Measurements from ENCODE around the gene YLPM1. TPM values are rescaled to one million over a fixed set of nuclear protein-coding genes. Genes with fewer than 3 reads are reported as not detected.

YLPM1 gene
- total and polyA plus RNA-seq, 2 donors (not counting 3 experiments of a cell fraction or from before 2014, with no cell fraction given), result 14.9 to 85.7 TPM

DNA sequence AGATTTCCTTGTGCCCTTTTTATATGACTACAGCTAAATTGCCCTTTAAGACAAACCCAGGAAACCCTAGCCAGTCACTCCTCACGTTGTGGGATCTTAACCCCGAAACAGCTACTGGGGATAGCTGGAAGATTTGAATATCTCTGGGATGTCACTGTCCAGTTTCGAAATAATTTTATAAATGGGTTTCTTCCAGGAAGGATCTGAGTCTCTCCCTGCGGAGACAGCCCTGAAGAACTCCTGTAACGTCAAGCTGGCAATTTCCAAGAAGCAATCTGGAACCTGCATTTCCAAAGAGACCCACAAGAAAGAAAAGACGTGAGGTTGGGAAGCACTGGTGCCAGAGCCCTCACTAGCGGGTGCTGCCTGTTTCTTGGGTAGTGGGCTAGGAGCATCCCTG lies 91.9 kb downstream of the YLPM1 start:
- Histone ChIP-seq H3K36me3 (ENCODE audit: control insufficient read depth in 2 of 2, extremely low read depth in 1 of 2, insufficient read depth in 2 of 2, low read length in 2 of 2) (no peaks in the 10 kb centered on the region), H3K9ac (replicated peaks; ENCODE audit: extremely low read depth, insufficient read depth, low read length) (no peak overlapping the region), H2AFZ (ENCODE audit: low read depth, low read length) (no peak overlapping the region), H3K4me1 (ENCODE audit: control insufficient read depth, extremely low read depth, insufficient read depth, low read length) (no peaks in the 10 kb centered on the region), H3K4me2 (ENCODE audit: insufficient read depth, low read length) (no peak overlapping the region), H3K9me1 (replicated peaks; ENCODE audit: control insufficient read depth, extremely low read depth, insufficient read depth, low read length) (no peaks in the 10 kb centered on the region), H3K4me3 (replicated peaks in 1 of 3; ENCODE audit: insufficient read depth in 1 of 3, low read depth in 1 of 3, low read length in 3 of 3) (no peak overlapping the region), H3K27ac (ENCODE audit: insufficient read depth, low read depth, low read length) (no peak overlapping the region), H3K9me3 (replicated peaks; ENCODE audit: control insufficient read depth, insufficient read depth, low read length) (no peaks in the 10 kb centered on the region), H4K20me1 (replicated peaks; ENCODE audit: control insufficient read depth, extremely low read depth, insufficient read depth, low read length) (no peaks in the 10 kb centered on the region), H3K27me3 (ENCODE audit: control insufficient read depth in 2 of 2, insufficient read depth in 2 of 2, low read length in 2 of 2) (no peaks in the 10 kb centered on the region), H3K79me2 (ENCODE audit: control insufficient read depth, insufficient read depth, low read length) (no peaks in the 10 kb centered on the region)
- FAIRE-seq (no peak), DNase-seq (ENCODE audit: low read depth, low spot score) (no peak)
- intact Hi-C loops (cut with micrococcal nuclease), result no loop called here
- BruUV-seq (replicated peaks), result no TSS peak
- ChIA-PET POLR2A (no interaction called here), CTCF (interaction anchor here (1.0 to 12.3 kb wide), 7 partner anchors 16 to 246 kb away, joined by 3 to 468 read pairs (median 4); partner anchors contain the start of gene LTBP2)
- no peak for TF ChIP-seq POLR2AphosphoS5 (IDR thresholded peaks at IDR 0.05; ENCODE audit: insufficient read depth, low read depth, low read length)
- dilution Hi-C loops (cut with MboI; ENCODE audit: extremely low pct_ligation_motif_present, low sequenced_read_pairs), result no loop called here

DNA sequence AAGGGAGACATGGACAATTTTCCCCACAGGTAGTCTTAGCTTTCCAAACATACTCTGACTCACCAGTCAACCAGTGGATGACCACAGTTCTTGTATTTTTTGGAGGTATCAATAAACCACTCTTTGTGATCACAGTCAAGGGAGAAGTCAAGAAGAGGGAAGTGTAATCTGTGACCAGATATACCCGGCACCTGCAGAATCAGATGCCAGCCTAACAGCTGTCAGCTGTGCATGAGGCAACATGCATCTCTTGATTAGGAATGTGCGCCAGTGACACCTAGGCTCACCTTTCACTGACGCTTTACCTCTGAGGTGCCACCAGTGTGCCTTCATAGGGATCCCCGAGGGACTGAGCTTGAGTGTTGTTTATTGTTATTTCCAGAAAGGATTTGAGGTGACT lies 92.8 kb downstream of the YLPM1 start:
- intact Hi-C loops (cut with micrococcal nuclease), result no loop called here
- Histone ChIP-seq H2AFZ (ENCODE audit: low read depth, low read length) (no peak overlapping the region), H3K9ac (replicated peaks; ENCODE audit: extremely low read depth, insufficient read depth, low read length) (no peak overlapping the region), H3K36me3 (ENCODE audit: control insufficient read depth in 2 of 2, extremely low read depth in 1 of 2, insufficient read depth in 2 of 2, low read length in 2 of 2) (no peaks in the 10 kb centered on the region), H3K27me3 (ENCODE audit: control insufficient read depth in 2 of 2, insufficient read depth in 2 of 2, low read length in 2 of 2) (no peaks in the 10 kb centered on the region), H3K9me1 (replicated peaks; ENCODE audit: control insufficient read depth, extremely low read depth, insufficient read depth, low read length) (no peaks in the 10 kb centered on the region), H3K79me2 (ENCODE audit: control insufficient read depth, insufficient read depth, low read length) (no peaks in the 10 kb centered on the region), H3K9me3 (replicated peaks; ENCODE audit: control insufficient read depth, insufficient read depth, low read length) (no peaks in the 10 kb centered on the region), H3K4me2 (ENCODE audit: insufficient read depth, low read length) (no peak overlapping the region), H4K20me1 (replicated peaks; ENCODE audit: control insufficient read depth, extremely low read depth, insufficient read depth, low read length) (no peaks in the 10 kb centered on the region), H3K4me1 (ENCODE audit: control insufficient read depth, extremely low read depth, insufficient read depth, low read length) (no peaks in the 10 kb centered on the region), H3K27ac (ENCODE audit: insufficient read depth, low read depth, low read length) (no peak overlapping the region), H3K4me3 (replicated peaks in 1 of 3; ENCODE audit: insufficient read depth in 1 of 3, low read depth in 1 of 3, low read length in 3 of 3) (no peak overlapping the region)
- ChIA-PET POLR2A (no interaction called here), CTCF (interaction anchor here (0.6 to 12.3 kb wide), 9 partner anchors 8 to 247 kb away, joined by 3 to 468 read pairs (median 3); partner anchors contain the start of gene LTBP2)
- BruUV-seq (replicated peaks), result no TSS peak
- TF ChIP-seq FOS (IDR thresholded peaks at IDR 0.05; ENCODE audit: borderline replicate concordance, insufficient read depth, low read length) (no peak), POLR2AphosphoS5 (IDR thresholded peaks at IDR 0.05; ENCODE audit: insufficient read depth, low read depth, low read length) (no peak), GATA2 (IDR thresholded peaks at IDR 0.05; ENCODE audit: insufficient read depth, insufficient read length, low read depth, low read length) (no peak), EZH2 (IDR thresholded peaks at IDR 0.05; ENCODE audit: borderline replicate concordance, low read depth, low read length, severe bottlenecking) (no peak), MYC (IDR thresholded peaks at IDR 0.05; ENCODE audit: low read depth, low read length) (no peak), POLR2A (IDR thresholded peaks at IDR 0.05; ENCODE audit: low read depth, low read length) (no peak), JUN (IDR thresholded peaks at IDR 0.05; ENCODE audit: borderline replicate concordance, insufficient read depth, insufficient read length, low read depth) (no peak)
- TF ChIP-seq, protein P1, sequence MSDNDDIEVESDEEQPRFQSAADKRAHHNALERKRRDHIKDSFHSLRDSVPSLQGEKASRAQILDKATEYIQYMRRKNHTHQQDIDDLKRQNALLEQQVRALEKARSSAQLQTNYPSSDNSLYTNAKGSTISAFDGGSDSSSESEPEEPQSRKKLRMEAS (IDR thresholded peaks at IDR 0.05; ENCODE audit: insufficient read depth, insufficient read length), result no peak
- TF ChIP-seq, protein P2, sequence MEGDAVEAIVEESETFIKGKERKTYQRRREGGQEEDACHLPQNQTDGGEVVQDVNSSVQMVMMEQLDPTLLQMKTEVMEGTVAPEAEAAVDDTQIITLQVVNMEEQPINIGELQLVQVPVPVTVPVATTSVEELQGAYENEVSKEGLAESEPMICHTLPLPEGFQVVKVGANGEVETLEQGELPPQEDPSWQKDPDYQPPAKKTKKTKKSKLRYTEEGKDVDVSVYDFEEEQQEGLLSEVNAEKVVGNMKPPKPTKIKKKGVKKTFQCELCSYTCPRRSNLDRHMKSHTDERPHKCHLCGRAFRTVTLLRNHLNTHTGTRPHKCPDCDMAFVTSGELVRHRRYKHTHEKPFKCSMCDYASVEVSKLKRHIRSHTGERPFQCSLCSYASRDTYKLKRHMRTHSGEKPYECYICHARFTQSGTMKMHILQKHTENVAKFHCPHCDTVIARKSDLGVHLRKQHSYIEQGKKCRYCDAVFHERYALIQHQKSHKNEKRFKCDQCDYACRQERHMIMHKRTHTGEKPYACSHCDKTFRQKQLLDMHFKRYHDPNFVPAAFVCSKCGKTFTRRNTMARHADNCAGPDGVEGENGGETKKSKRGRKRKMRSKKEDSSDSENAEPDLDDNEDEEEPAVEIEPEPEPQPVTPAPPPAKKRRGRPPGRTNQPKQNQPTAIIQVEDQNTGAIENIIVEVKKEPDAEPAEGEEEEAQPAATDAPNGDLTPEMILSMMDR (IDR thresholded peaks at IDR 0.05; ENCODE audit: extremely low read depth in 1 of 2, insufficient read depth in 1 of 2, low read depth in 1 of 2, low read length in 2 of 2), result no peak
- no peak for FAIRE-seq
- no peak for DNase-seq (ENCODE audit: low read depth, low spot score)
- dilution Hi-C loops (cut with MboI; ENCODE audit: extremely low pct_ligation_motif_present, low sequenced_read_pairs), result no loop called here
